WI38 (cell line): ENCODE results near the gene ENTPD6.

Experiments
- H3K4me3 ChIP-seq: 2 replicates; pipeline ENCODE4 v1.5.1; 2011; ENCODE audit warnings: low read depth, mild to moderate bottlenecking, control low read depth, low read length
- CTCF ChIP-seq: IDR thresholded peaks from 2 replicates; pipeline ENCODE4 v1.5.1; 2012; ENCODE audit warnings: low read depth, mild to moderate bottlenecking, control low read depth, low read length

Gene ENTPD6

GRCh38 chr20:25252686-25253421 is 57.3 kb downstream of the ENTPD6 start:
- TF ChIP-seq CTCF = no peak
- H3K4me3 ChIP-seq = no peak overlapping the region

DNA sequence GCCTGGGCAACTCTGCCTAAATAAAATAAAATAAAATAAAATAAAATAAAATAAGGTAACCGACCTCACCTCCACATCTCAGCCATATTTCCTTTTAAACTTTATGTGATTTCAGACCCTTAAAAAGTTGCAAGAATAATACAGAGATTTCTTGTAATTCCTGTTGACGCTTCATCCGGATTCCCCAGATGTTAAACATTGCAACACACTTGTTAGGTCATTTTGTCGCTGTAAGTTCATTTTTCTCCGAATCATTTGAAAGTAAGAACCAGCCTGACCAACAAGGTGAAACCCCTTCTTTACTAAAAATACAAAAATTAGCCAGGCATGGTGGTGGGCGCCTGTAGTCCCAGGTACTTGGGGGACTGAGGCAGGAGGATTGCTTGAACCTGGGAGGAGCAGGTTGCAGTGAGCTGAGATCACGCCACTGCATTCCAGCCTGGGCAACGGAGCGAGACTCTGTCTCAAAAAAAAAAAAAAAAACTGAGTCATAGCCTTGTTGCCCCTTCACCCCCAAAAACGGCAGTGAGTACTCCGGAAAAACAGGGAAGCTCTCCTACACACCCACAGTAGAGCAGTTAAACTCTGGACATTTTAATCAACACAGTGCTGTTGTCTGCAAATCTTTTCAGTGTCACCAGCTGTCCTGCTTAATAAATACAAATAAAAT is 58.2 kb downstream of the ENTPD6 start:
- no peak for TF ChIP-seq CTCF
- no peak overlapping the region for H3K4me3 ChIP-seq

GRCh38 chr20:25254571-25254970 is 59.1 kb downstream of the ENTPD6 start:
- no peak for TF ChIP-seq CTCF
- H3K4me3 ChIP-seq = no peak overlapping the region

- no peak for TF ChIP-seq CTCF
- H3K4me3 ChIP-seq = no peak overlapping the region
Measured at GRCh38 chr20:25254986-25255680, 59.6 kb downstream of the ENTPD6 start.

DNA sequence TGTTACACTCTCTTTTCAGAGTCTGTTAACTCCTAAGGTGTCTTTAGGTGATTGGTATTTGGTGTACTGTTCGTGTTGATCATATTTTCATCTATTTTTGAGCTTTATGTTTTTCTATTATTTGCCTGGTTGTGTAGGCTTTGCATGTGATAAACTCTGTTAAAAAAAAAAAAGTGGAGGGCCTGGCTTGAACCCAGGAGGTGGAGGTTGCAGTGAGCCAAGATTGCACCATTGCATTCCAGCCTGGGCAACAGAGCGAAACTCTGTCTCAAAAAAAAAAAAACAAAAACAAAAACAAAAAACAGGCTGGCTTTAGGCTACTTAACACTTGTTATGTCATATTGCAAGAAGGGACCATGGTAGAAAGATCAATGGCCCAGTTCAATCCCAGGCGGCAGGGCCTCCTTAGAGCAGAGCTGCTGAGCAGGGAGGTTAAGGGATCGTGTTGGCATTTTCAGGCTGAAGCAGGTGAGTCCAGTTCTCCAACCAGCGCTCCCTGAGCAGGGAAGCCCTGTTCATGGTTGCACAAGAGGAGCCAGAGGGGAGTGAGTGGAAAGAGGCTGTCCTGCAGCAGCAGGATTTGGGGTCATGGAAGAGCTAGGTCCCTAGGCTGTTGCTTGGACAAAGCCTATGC is 60.8 kb downstream of the ENTPD6 start:
- TF ChIP-seq CTCF = no peak
- H3K4me3 ChIP-seq = no peak overlapping the region

GRCh38 chr20:25257130-25257529 is 61.6 kb downstream of the ENTPD6 start:
- TF ChIP-seq CTCF = no peak
- H3K4me3 ChIP-seq = no peak overlapping the region
